Parathyroid adenoma (tissue), 2 donors: ENCODE data around the gene RNF112.

Experiments
- H2AFZ ChIP-seq: fragments of 300-600 bp; sonication (generic); one replicate; pipeline ENCODE4 v1.7.0; 2017; ENCODE audit warnings: antibody characterized with exemption, mild to moderate bottlenecking
- H3K27ac ChIP-seq: fragments of 300-600 bp; sonication (generic); one replicate; pipeline ENCODE4 v1.7.0; 2017
- H3K27me3 ChIP-seq: fragments of 300-600 bp; sonication (generic); one replicate; pipeline ENCODE4 v1.7.0; 2017; ENCODE audit warnings: low read length; ENCODE audit not compliant: control insufficient read depth, insufficient read depth
- H3K36me3 ChIP-seq: fragments of 300-600 bp; sonication (generic); one replicate; pipeline ENCODE4 v1.7.0; 2017; ENCODE audit warnings: low read length; ENCODE audit not compliant: control insufficient read depth, insufficient read depth
- H3K4me1 ChIP-seq: fragments of 300-600 bp; sonication (generic); one replicate; pipeline ENCODE4 v1.7.0; 2017; ENCODE audit warnings: control low read depth
- H3K4me2 ChIP-seq: fragments of 300-600 bp; sonication (generic); one replicate; pipeline ENCODE4 v1.7.0; 2017; ENCODE audit warnings: low read length
- H3K4me3 ChIP-seq: fragments of 300-600 bp; sonication (generic); one replicate; pipeline ENCODE4 v1.7.0; 2017; ENCODE audit warnings: low read depth, low read length
- H3K79me2 ChIP-seq: fragments of 300-600 bp; sonication (generic); one replicate; pipeline ENCODE4 v1.7.0; 2017; ENCODE audit warnings: control low read depth
- H3K9ac ChIP-seq: fragments of 300-600 bp; sonication (generic); one replicate; pipeline ENCODE4 v1.7.0; 2017; ENCODE audit warnings: mild to moderate bottlenecking
- H3K9me3 ChIP-seq: fragments of 300-600 bp; sonication (generic); one replicate; pipeline ENCODE4 v1.7.0; 2017; ENCODE audit warnings: low read length; ENCODE audit not compliant: control insufficient read depth
- CTCF ChIP-seq: fragments of 300-600 bp; sonication (generic); IDR thresholded peaks from one replicate; pipeline ENCODE4 v1.7.0; 2017; ENCODE audit warnings: antibody characterized with exemption, mild to moderate bottlenecking
- donor health status: primary hyperparathyroidism.

The RNF112 gene

GRCh38 chr17:19410875-19411620 lies at the start of gene RNF112:
Gene RNF112, plus strand, starts transcription at chr17:19411232. Its CDS starts 177 bp downstream, at chr17:19411409.
- no peaks in the 10 kb centered on the region for H3K36me3 ChIP-seq
- no peak within 1 kb of the TSS for H3K27ac ChIP-seq
- H3K27me3 ChIP-seq: no peaks in the 10 kb centered on the region
- H3K4me2 ChIP-seq: no peak within 1 kb of the TSS
- H2AFZ ChIP-seq: peak within 1 kb of the TSS; percentile 71
- no peak within 1 kb of the TSS for H3K4me3 ChIP-seq
- H3K79me2 ChIP-seq: no peaks in the 10 kb centered on the region
- H3K9ac ChIP-seq: no peak within 1 kb of the TSS
- H3K4me1 ChIP-seq: peaks cover 4% of the 10 kb centered on the region
- H3K9me3 ChIP-seq: no peaks in the 10 kb centered on the region
- peak; percentile 16 for TF ChIP-seq CTCF

GRCh38 chr17:19361326-19361725 lies 49.7 kb upstream of the RNF112 start:
- Histone ChIP-seq H3K4me2 (no peak overlapping the region), H3K9ac (no peak overlapping the region), H3K27ac (no peak overlapping the region), H3K4me1 (peaks cover 25% of the 10 kb centered on the region), H3K27me3 (no peaks in the 10 kb centered on the region), H3K36me3 (no peaks in the 10 kb centered on the region), H3K4me3 (no peak overlapping the region), H3K79me2 (peaks cover 5% of the 10 kb centered on the region), H3K9me3 (no peaks in the 10 kb centered on the region), H2AFZ (peak overlapping the region; percentile 96)
- no peak for TF ChIP-seq CTCF

GRCh38 chr17:19361944-19362276 lies 49.1 kb upstream of the RNF112 start:
- TF ChIP-seq CTCF: no peak
- Histone ChIP-seq H3K9me3 (no peaks in the 10 kb centered on the region), H3K36me3 (no peaks in the 10 kb centered on the region), H3K4me1 (peaks cover 25% of the 10 kb centered on the region), H3K27ac (peak overlapping the region; percentile 88), H3K4me3 (peak overlapping the region; percentile 86), H3K9ac (peak overlapping the region; percentile 83), H2AFZ (peak overlapping the region; percentile 96), H3K4me2 (peak overlapping the region; percentile 88), H3K27me3 (no peaks in the 10 kb centered on the region), H3K79me2 (peaks cover 5% of the 10 kb centered on the region)

GRCh38 chr17:19362277-19363113 lies 48.5 kb upstream of the RNF112 start, which contains the start of gene B9D1:
Gene B9D1, minus strand, starts transcription at chr17:19362723. Its CDS starts 154 bp downstream, at chr17:19362569.
- Histone ChIP-seq H3K27me3 (no peaks in the 10 kb centered on the region), H3K4me1 (peaks cover 25% of the 10 kb centered on the region), H3K79me2 (peaks cover 5% of the 10 kb centered on the region), H3K4me3 (peak within 1 kb of the TSS; percentile 86), H2AFZ (peak within 1 kb of the TSS; percentile 96), H3K36me3 (no peaks in the 10 kb centered on the region), H3K9me3 (no peaks in the 10 kb centered on the region), H3K9ac (peak within 1 kb of the TSS; percentile 83), H3K4me2 (peak within 1 kb of the TSS; percentile 88), H3K27ac (peak within 1 kb of the TSS; percentile 88)
- peak; percentile 99 for TF ChIP-seq CTCF
